ENCODE measurements around the gene SLC32A1. TPM values are rescaled to one million over a fixed set of nuclear protein-coding genes. Genes with fewer than 3 reads are reported as not detected.

SLC32A1 gene
- total RNA-seq, 1 donor from 2014 or later = not detected

GRCh38 chr20:38685853-38686473 is 38.3 kb upstream of the SLC32A1 start:
- no peak for DNase-seq (ENCODE audit: low spot score in 2 of 2)
- intact Hi-C loops (cut with DNase I) = no loop called here
- no peaks in the 10 kb centered on the region for H3K9me3 ChIP-seq
- H3K4me3 ChIP-seq = no peak overlapping the region
- no peak overlapping the region for H3K27ac ChIP-seq
- no peaks in the 10 kb centered on the region for H3K36me3 ChIP-seq
- no peaks in the 10 kb centered on the region for H3K27me3 ChIP-seq
- no peaks in the 10 kb centered on the region for H3K4me1 ChIP-seq
- TF ChIP-seq CTCF (IDR thresholded peaks at IDR 0.05) = no peak

- Histone ChIP-seq H3K4me1 (no peaks in the 10 kb centered on the region), H3K27me3 (no peaks in the 10 kb centered on the region), H3K4me3 (no peak overlapping the region), H3K9me3 (no peaks in the 10 kb centered on the region), H3K36me3 (no peaks in the 10 kb centered on the region), H3K27ac (no peak overlapping the region)
- intact Hi-C loops (cut with DNase I) = no loop called here
- no peak for TF ChIP-seq CTCF (IDR thresholded peaks at IDR 0.05)
- no peak for DNase-seq (ENCODE audit: low spot score in 2 of 2)
Measured at GRCh38 chr20:38692436-38693411, 31.6 kb upstream of the SLC32A1 start.

GRCh38 chr20:38697306-38697705 is 27.0 kb upstream of the SLC32A1 start:
- intact Hi-C loops (cut with DNase I) = no loop called here

GRCh38 chr20:38698541-38698940 is 25.7 kb upstream of the SLC32A1 start:
- intact Hi-C loops (cut with DNase I) = no loop called here
- H3K4me1 ChIP-seq = no peaks in the 10 kb centered on the region
- no peaks in the 10 kb centered on the region for H3K36me3 ChIP-seq
- H3K27me3 ChIP-seq = no peaks in the 10 kb centered on the region
- no peak overlapping the region for H3K4me3 ChIP-seq
- TF ChIP-seq CTCF (IDR thresholded peaks at IDR 0.05) = no peak
- no peak for DNase-seq (ENCODE audit: low spot score in 2 of 2)
- no peaks in the 10 kb centered on the region for H3K9me3 ChIP-seq
- no peak overlapping the region for H3K27ac ChIP-seq

More at GRCh38 chr20:38697306-38697705, 27.0 kb upstream of the SLC32A1 start:
- no peak for DNase-seq (ENCODE audit: low spot score in 2 of 2)
- H3K4me3 ChIP-seq = no peak overlapping the region
- H3K36me3 ChIP-seq = no peaks in the 10 kb centered on the region
- no peak overlapping the region for H3K27ac ChIP-seq
- no peaks in the 10 kb centered on the region for H3K9me3 ChIP-seq
- no peak for TF ChIP-seq CTCF (IDR thresholded peaks at IDR 0.05)
- no peaks in the 10 kb centered on the region for H3K27me3 ChIP-seq
- H3K4me1 ChIP-seq = no peaks in the 10 kb centered on the region

DNA sequence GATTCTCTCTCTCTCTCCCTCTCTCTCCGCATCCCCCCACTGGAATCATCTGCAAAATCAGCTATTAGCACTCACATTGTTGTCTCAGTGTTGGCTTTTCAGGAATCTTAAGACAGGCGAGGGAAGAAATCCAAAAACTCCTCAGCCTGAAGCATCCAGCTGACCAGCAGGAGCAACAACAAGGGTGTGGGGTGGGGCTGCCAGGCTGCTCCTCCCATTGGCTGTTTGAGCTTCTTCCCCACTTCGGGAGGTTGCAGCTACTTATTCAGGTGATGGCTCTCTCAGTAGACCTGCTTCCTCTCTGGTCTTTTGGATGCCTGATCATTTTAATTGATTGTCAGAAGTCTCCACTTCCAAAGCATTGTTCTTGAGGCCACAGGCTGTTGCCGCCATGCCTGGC is 24.1 kb upstream of the SLC32A1 start:
- no peak for DNase-seq (ENCODE audit: low spot score in 2 of 2)
- no peaks in the 10 kb centered on the region for H3K4me1 ChIP-seq
- intact Hi-C loops (cut with DNase I) = no loop called here
- H3K36me3 ChIP-seq = no peaks in the 10 kb centered on the region
- no peak for TF ChIP-seq CTCF (IDR thresholded peaks at IDR 0.05)
- H3K27me3 ChIP-seq = no peaks in the 10 kb centered on the region
- no peaks in the 10 kb centered on the region for H3K9me3 ChIP-seq
- H3K27ac ChIP-seq = no peak overlapping the region
- H3K4me3 ChIP-seq = no peak overlapping the region

All from ascending aorta (tissue), 2 donors.